HUES6 (cell line): ENCODE results near the gene FAM3A.

Source experiments
- H3K27ac ChIP-seq: 2 replicates; pipeline ENCODE4 v1.7.0; 2013; ENCODE audit warnings: low read depth, mild to moderate bottlenecking, low read length, inconsistent platforms
- H3K27me3 ChIP-seq: 2 replicates; pipeline ENCODE4 v1.6.1; 2013; ENCODE audit warnings: low read length; ENCODE audit not compliant: control insufficient read depth, insufficient read depth
- H3K36me3 ChIP-seq: 2 replicates; pipeline ENCODE4 v1.6.1; 2013; ENCODE audit warnings: low read length; ENCODE audit not compliant: control insufficient read depth, insufficient read depth
- H3K4me1 ChIP-seq: 2 replicates; pipeline ENCODE4 v1.6.1; 2013; ENCODE audit warnings: low read length; ENCODE audit not compliant: control insufficient read depth, insufficient read depth
- H3K4me3 ChIP-seq: 2 replicates; pipeline ENCODE4 v1.5.1; 2013; ENCODE audit warnings: low read depth, low read length
- H3K9ac ChIP-seq: one replicate; pipeline ENCODE4 v1.6.1; 2013; ENCODE audit warnings: mild to moderate bottlenecking, low read length
- H3K9me3 ChIP-seq: 2 replicates; pipeline ENCODE4 v1.6.1; 2013; ENCODE audit warnings: low read depth, low read length; ENCODE audit not compliant: control insufficient read depth, insufficient read depth

The FAM3A gene

DNA sequence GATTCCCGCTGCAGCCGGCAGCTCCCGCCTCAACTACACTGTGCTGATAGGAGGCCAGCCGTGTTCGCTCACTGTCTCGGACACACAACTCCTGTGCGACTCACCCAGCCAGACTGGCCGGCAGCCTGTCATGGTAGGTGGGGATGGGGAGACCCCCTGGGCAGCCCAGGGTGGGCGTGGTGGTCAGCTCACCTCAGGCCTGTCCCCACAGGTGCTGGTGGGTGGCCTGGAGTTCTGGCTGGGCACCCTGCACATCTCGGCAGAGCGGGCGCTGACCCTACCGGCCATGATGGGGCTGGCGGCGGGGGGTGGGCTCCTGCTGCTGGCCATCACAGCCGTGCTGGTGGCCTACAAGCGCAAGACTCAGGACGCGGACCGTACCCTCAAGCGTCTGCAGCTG is 48.5 kb downstream of the FAM3A start:
- no peak overlapping the region for H3K27ac ChIP-seq
- H3K4me1 ChIP-seq: no peaks in the 10 kb centered on the region
- H3K27me3 ChIP-seq: no peaks in the 10 kb centered on the region
- peaks cover 37% of the 10 kb centered on the region; the same call in 1 of the 2 replicates for H3K9me3 ChIP-seq
- peaks cover 83% of the 10 kb centered on the region for H3K36me3 ChIP-seq
- no peak overlapping the region for H3K9ac ChIP-seq
- H3K4me3 ChIP-seq: no peak overlapping the region

DNA sequence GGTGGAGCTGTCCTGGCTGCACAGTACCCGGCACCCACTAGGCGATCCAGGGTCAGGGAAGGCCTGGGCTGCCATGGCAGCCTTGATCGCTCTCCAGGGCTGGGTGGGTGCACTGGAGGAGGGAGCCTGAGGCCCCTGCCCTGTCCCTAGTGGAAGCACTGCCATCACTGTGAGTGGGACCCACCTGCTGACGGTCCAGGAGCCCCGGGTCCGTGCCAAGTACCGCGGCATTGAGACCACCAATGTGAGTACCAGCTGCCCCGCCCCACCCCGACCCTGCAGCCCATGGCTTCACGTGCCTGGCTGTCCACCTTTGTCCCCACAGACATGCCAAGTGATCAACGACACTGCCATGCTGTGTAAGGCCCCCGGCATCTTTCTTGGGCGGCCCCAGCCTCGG is 49.1 kb downstream of the FAM3A start:
- H3K9ac ChIP-seq: no peak overlapping the region
- H3K9me3 ChIP-seq: peaks cover 42% of the 10 kb centered on the region; the same call in 1 of the 2 replicates
- H3K4me3 ChIP-seq: no peak overlapping the region
- no peaks in the 10 kb centered on the region for H3K27me3 ChIP-seq
- H3K4me1 ChIP-seq: no peaks in the 10 kb centered on the region
- peaks cover 87% of the 10 kb centered on the region for H3K36me3 ChIP-seq
- H3K27ac ChIP-seq: no peak overlapping the region

DNA sequence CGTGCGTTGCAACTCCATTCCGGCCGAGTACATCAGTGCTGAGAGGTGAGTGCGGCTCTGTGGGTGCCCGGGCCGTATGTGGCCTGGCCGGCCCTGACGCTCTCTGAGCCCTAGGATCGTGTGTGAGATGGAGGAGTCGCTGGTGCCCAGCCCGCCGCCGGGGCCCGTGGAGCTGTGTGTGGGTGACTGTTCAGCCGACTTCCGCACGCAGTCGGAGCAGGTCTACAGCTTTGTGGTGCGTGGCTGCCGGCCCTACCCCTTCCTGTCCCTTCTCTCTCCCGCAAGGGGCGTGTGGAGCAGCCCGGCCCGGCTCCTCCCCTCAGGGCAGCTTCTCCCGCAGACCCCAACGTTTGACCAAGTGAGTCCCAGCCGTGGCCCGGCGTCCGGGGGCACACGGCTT is 50.0 kb downstream of the FAM3A start:
- peaks cover 42% of the 10 kb centered on the region; the same call in 1 of the 2 replicates for H3K9me3 ChIP-seq
- no peak overlapping the region for H3K27ac ChIP-seq
- H3K4me1 ChIP-seq: no peaks in the 10 kb centered on the region
- H3K4me3 ChIP-seq: no peak overlapping the region
- peaks cover 89% of the 10 kb centered on the region for H3K36me3 ChIP-seq
- H3K9ac ChIP-seq: no peak overlapping the region
- no peaks in the 10 kb centered on the region for H3K27me3 ChIP-seq

DNA sequence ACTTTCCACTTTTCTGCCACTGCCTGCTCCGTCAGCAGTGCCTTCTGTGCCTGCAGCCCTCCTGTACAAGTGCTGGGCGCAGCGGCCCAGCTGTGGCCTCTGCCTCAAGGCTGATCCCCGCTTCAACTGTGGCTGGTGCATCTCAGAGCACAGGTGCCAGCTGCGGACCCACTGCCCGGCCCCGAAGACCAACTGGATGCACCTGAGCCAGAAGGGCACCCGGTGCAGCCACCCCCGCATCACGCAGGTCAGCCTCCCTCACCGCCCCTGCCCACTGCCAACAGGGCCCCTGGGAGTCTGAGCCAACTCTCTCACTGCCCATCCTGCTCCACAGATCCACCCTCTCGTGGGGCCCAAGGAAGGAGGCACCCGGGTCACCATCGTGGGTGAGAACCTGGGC is 50.4 kb downstream of the FAM3A start:
- no peak overlapping the region for H3K27ac ChIP-seq
- peaks cover 87% of the 10 kb centered on the region for H3K36me3 ChIP-seq
- no peak overlapping the region for H3K4me3 ChIP-seq
- no peak overlapping the region for H3K9ac ChIP-seq
- H3K27me3 ChIP-seq: no peaks in the 10 kb centered on the region
- H3K9me3 ChIP-seq: peaks cover 42% of the 10 kb centered on the region; the same call in 1 of the 2 replicates
- no peaks in the 10 kb centered on the region for H3K4me1 ChIP-seq

DNA sequence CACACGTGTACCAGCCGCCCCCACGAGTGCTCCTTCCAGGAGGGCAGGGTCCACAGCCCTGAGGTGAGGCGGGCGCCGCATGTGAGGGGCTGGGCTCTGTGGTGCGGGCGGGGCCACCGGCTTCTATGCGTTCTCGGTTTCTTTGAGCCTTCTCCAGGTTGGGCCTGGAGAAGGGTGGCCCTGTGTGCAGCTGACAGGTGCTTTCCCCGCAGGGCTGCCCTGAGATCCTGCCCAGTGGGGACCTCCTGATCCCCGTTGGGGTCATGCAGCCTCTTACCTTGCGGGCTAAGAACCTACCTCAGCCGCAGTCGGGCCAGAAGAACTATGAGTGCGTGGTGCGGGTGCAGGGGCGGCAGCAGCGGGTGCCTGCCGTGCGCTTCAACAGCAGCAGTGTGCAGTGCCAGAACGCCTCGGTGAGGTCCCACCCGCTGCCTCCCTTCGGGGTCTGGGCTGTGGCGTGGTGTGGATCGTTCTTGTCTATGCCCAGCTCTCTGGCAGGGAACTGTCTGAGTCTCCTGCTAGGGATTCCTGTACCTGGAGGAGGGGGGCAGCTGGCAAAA is 51.1 kb downstream of the FAM3A start:
- Histone ChIP-seq H3K4me1 (no peaks in the 10 kb centered on the region; the same call in 1 of the 2 replicates), H3K27me3 (no peaks in the 10 kb centered on the region), H3K9ac (no peak overlapping the region), H3K9me3 (peaks cover 41% of the 10 kb centered on the region; the same call in 1 of the 2 replicates), H3K27ac (no peak overlapping the region), H3K36me3 (peaks cover 80% of the 10 kb centered on the region), H3K4me3 (no peak overlapping the region)

DNA sequence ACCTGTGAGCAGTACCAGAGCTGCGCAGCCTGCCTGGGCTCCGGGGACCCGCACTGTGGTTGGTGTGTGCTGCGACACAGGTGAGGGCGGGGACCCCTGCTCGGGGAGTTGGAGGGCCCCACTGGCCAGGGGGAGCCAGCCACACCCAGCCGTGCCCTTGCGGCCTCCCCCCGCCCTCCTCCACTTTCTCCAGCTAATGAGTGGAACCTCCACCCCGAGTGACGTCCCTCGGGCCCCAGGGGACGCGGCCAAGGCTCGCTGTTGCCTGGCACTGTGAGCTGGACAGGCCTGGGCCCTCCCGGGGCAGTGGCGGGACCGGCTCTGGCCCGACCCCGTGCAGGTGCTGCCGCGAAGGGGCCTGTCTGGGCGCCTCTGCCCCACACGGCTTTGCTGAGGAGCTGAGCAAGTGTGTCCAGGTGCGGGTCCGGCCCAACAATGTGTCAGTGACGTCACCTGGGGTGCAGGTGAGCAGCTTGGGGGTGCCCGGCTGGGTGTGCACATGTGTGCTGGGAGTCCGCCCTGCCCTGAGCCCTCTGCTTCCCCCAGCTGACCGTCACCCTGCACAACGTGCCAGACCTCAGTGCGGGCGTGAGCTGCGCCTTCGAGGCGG is 52.3 kb downstream of the FAM3A start:
- Histone ChIP-seq H3K27me3 (no peaks in the 10 kb centered on the region), H3K9ac (no peak overlapping the region), H3K4me3 (no peak overlapping the region), H3K9me3 (peaks cover 30% of the 10 kb centered on the region; the same call in 1 of the 2 replicates), H3K36me3 (peaks cover 68% of the 10 kb centered on the region), H3K27ac (no peak overlapping the region), H3K4me1 (peaks cover 3% of the 10 kb centered on the region; the same call in 1 of the 2 replicates)

DNA sequence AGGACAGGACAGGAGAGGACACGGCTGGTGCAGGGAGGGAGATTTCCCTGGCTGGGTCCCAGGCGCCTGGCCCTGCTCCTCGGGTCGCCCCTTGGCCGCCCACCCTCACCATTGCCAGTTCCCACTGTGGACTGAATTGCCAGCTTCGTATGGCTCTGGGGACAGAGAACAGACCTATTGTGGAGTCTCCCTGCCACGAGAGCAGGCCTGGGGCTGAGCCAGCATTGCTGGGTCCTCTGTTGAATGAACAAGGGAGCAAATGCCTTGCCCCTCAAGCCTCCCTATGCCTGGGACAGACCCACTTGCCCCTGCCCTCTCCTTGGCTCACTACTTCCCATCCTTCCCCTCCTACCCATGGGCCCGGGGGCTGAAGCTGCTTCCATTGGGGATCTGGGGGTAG is 53.6 kb downstream of the FAM3A start:
- peaks cover 3% of the 10 kb centered on the region; the same call in 1 of the 2 replicates for H3K4me1 ChIP-seq
- no peak overlapping the region for H3K27ac ChIP-seq
- peaks cover 30% of the 10 kb centered on the region; the same call in 1 of the 2 replicates for H3K9me3 ChIP-seq
- peaks cover 56% of the 10 kb centered on the region for H3K36me3 ChIP-seq
- H3K4me3 ChIP-seq: no peak overlapping the region
- no peak overlapping the region for H3K9ac ChIP-seq
- no peaks in the 10 kb centered on the region for H3K27me3 ChIP-seq

DNA sequence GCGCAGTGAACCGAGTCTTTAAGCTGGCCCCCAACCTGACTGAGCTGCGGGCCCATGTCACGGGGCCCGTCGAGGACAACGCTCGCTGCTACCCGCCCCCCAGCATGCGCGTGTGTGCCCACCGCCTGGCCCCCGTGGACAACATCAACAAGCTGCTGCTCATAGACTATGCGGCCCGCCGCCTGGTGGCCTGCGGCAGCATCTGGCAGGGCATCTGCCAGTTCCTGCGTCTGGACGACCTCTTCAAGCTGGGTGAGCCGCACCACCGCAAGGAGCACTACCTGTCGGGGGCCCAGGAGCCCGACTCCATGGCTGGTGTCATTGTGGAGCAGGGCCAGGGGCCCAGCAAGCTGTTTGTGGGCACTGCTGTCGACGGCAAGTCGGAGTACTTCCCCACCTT is 55.7 kb downstream of the FAM3A start:
- Histone ChIP-seq H3K4me3 (no peak overlapping the region), H3K27ac (no peak overlapping the region), H3K27me3 (no peaks in the 10 kb centered on the region), H3K4me1 (peaks cover 3% of the 10 kb centered on the region; the same call in 1 of the 2 replicates), H3K36me3 (peaks cover 38% of the 10 kb centered on the region), H3K9ac (peak overlapping the region; percentile 33), H3K9me3 (peaks cover 25% of the 10 kb centered on the region; the same call in 1 of the 2 replicates)

DNA sequence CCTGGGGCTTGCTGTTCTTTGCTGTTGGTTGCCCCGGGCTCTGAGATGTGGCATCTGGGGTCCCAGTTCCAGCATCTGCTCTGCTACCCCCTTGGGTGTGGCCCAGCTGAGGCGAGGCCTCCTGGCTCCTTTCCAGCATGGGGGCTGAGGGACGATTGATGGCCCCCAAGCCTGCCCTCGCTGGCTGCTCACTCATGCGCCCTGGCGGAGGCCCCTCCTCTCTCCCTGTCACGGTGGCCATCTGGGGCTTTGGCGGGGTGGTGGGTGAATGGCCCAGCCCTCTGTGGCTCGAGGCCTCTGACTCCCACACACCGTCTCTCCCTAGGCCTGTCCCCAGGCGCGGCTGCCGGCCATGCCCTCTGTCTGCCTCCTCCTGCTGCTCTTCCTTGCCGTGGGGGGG is 56.2 kb downstream of the FAM3A start:
- H3K9ac ChIP-seq: peak overlapping the region; percentile 33
- no peak overlapping the region; the same call in 1 of the 2 replicates for H3K4me3 ChIP-seq
- H3K27me3 ChIP-seq: no peaks in the 10 kb centered on the region
- H3K9me3 ChIP-seq: peaks cover 25% of the 10 kb centered on the region; the same call in 1 of the 2 replicates
- H3K36me3 ChIP-seq: peaks cover 33% of the 10 kb centered on the region
- H3K27ac ChIP-seq: no peak overlapping the region
- peaks cover 3% of the 10 kb centered on the region; the same call in 1 of the 2 replicates for H3K4me1 ChIP-seq

DNA sequence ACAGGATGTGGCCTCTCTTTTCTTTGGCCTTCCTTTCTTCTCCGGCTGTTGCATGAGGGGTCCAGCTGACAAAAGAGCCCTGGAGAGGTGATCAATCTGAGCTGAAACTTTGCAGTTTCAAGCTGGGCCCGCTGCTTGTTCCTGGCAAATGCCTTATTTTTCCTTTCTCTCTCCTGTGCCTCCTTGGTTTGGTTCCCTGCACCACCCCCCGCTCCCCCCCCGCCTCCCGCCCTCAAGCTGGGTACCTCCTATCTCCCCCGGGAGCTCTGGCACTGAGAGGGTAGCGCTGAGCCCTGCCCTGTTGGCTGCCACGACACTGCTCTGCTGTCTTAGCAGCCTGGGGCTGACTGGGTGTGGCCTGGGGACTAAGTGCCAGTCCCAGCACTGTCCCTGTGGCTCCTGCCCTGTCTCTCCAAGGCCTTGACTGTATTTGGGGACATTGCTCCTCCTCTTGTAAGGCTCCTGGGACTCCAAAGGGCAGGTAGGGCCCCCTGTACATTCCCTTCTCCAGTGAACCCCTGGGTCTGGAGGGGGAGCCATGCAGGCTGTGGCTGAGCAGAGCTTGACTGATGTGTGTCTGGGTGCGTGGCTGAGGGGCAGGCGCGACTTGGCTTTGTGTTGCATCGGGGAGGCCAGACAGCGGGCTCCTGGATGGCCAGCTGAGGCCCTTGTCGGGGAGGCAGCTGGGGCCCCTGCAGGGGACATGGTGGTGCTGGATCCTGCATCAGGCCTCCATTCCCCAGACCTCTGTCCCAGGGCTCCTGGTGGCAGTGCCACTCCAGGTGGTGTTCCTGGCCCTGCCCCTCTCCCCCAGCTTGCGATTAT is 56.9 kb downstream of the FAM3A start:
- Histone ChIP-seq H3K9me3 (peaks cover 24% of the 10 kb centered on the region; the same call in 1 of the 2 replicates), H3K36me3 (peaks cover 28% of the 10 kb centered on the region), H3K27me3 (no peaks in the 10 kb centered on the region), H3K4me3 (peak overlapping the region; percentile 75), H3K9ac (peak overlapping the region; percentile 63), H3K27ac (no peak overlapping the region), H3K4me1 (peaks cover 3% of the 10 kb centered on the region; the same call in 1 of the 2 replicates)
